Measurements from ENCODE around the gene CLDN22. TPM values are rescaled to one million over a fixed set of nuclear protein-coding genes. Genes with fewer than 3 reads are reported as not detected.

Gene CLDN22
- total RNA-seq, 4 donors from 2014 or later, result not detected

GRCh38 chr4:183318656-183319055 lies 1.4 kb downstream of the CLDN22 start:
- no peak for TF ChIP-seq CTCF (IDR thresholded peaks at IDR 0.05; ENCODE audit: low read depth)

- TF ChIP-seq CTCF (IDR thresholded peaks at IDR 0.05; ENCODE audit: low read depth), result no peak
Measured at GRCh38 chr4:183314806-183315205, 5.3 kb downstream of the CLDN22 start.

- TF ChIP-seq CTCF (IDR thresholded peaks at IDR 0.05; ENCODE audit: low read depth), result no peak
Measured at GRCh38 chr4:183314336-183314735, 5.7 kb downstream of the CLDN22 start.

GRCh38 chr4:183312841-183313240 lies 7.2 kb downstream of the CLDN22 start:
- TF ChIP-seq CTCF (IDR thresholded peaks at IDR 0.05; ENCODE audit: low read depth), result no peak

- no peak for TF ChIP-seq CTCF (IDR thresholded peaks at IDR 0.05; ENCODE audit: low read depth)
Measured at GRCh38 chr4:183306811-183307210, 13.3 kb downstream of the CLDN22 start.

GRCh38 chr4:183304538-183304937 lies 15.5 kb downstream of the CLDN22 start:
- no peak for TF ChIP-seq CTCF (IDR thresholded peaks at IDR 0.05; ENCODE audit: low read depth)

GRCh38 chr4:183304067-183304466 lies 16.0 kb downstream of the CLDN22 start:
- no peak for TF ChIP-seq CTCF (IDR thresholded peaks at IDR 0.05; ENCODE audit: low read depth)

Measured in subcutaneous adipose tissue (tissue), 4 donors.